Endothelial cell of umbilical vein (primary cell): Measurements from ENCODE around the gene SLC46A1.

ENCODE experiments used
- EZH2 ChIP-seq: IDR thresholded peaks from 2 replicates; pipeline ENCODE4 v1.6.1; 2012; ENCODE audit warnings: borderline replicate concordance, low read depth, mild to moderate bottlenecking, moderate library complexity, low read length, inconsistent platforms; ENCODE audit not compliant: severe bottlenecking
- FOS ChIP-seq: IDR thresholded peaks from 2 replicates; pipeline ENCODE4 v1.6.1; 2011; ENCODE audit warnings: mild to moderate bottlenecking, low read length, moderate library complexity, borderline replicate concordance; ENCODE audit not compliant: insufficient read depth
- JUN ChIP-seq: IDR thresholded peaks from 2 replicates; pipeline ENCODE4 v1.6.1; 2011; ENCODE audit warnings: borderline replicate concordance, low read depth; ENCODE audit not compliant: insufficient read length, insufficient read depth
- POLR2A ChIP-seq: IDR thresholded peaks from 2 replicates; pipeline ENCODE4 v1.6.1; 2012; ENCODE audit warnings: low read depth, mild to moderate bottlenecking, control low read depth, low read length
- POLR2AphosphoS5 ChIP-seq: IDR thresholded peaks from 2 replicates; pipeline ENCODE4 v1.6.1; 2012; ENCODE audit warnings: low read depth, mild to moderate bottlenecking, control low read depth, low read length, moderate library complexity; ENCODE audit not compliant: insufficient read depth
- TF ChIP-seq, protein P1 (sequence below), 2 donors: IDR thresholded peaks; 1 replicate in 1 of 2; 2 replicates in 1 of 2; pipeline ENCODE4 v1.5.1; 2011; ENCODE audit warnings: low read length in 2 of 2, mild to moderate bottlenecking in 2 of 2, moderate library complexity in 2 of 2, control low read depth in 1 of 2, inconsistent platforms in 1 of 2, low read depth in 1 of 2; ENCODE audit not compliant: insufficient read depth in 1 of 2; ENCODE audit errors: extremely low read depth in 1 of 2
- TF ChIP-seq, protein P2 (sequence below): IDR thresholded peaks from 2 replicates; pipeline ENCODE4 v1.6.1; 2011; ENCODE audit not compliant: insufficient read depth, insufficient read length

DNA sequence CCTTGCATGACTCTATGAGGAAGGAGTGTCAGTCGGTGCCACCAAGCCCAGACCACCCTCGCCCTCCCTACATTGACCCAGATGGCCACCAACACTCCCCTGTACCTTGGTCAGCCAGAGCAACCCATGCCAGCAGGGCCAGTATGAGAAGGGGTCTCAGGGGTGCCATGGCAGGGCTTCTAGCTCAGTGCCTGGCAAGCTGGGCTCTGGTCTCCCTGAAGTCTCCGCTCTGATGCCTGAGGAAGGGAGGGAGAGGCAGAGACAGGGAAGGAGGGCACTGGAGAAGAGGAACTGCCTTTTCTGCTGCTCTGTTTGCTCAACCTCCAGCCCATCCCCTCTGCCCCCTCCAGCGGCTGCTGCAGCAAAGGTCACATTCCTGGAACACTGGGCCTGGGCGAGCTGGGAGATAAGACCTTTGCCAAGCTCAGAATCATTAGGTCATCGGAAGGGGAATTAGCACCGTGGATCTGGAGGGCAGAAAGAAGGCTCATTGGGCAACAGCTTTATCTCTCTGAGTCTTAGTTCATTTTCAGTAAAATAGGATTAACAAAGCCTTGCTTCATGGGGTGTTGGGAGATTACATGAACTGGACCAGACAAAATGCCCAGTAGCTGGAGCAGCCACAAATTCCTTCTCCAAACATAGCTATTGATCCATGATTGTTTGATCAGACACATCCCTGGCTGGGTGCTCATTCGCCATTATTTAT, 35.8 kb downstream of the SLC46A1 start, which contains the start of gene VTN:
- TF ChIP-seq, protein P1, sequence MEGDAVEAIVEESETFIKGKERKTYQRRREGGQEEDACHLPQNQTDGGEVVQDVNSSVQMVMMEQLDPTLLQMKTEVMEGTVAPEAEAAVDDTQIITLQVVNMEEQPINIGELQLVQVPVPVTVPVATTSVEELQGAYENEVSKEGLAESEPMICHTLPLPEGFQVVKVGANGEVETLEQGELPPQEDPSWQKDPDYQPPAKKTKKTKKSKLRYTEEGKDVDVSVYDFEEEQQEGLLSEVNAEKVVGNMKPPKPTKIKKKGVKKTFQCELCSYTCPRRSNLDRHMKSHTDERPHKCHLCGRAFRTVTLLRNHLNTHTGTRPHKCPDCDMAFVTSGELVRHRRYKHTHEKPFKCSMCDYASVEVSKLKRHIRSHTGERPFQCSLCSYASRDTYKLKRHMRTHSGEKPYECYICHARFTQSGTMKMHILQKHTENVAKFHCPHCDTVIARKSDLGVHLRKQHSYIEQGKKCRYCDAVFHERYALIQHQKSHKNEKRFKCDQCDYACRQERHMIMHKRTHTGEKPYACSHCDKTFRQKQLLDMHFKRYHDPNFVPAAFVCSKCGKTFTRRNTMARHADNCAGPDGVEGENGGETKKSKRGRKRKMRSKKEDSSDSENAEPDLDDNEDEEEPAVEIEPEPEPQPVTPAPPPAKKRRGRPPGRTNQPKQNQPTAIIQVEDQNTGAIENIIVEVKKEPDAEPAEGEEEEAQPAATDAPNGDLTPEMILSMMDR (IDR thresholded peaks at IDR 0.05; ENCODE audit: extremely low read depth in 1 of 2, insufficient read depth in 1 of 2, low read depth in 1 of 2, low read length in 2 of 2), result no peak
- TF ChIP-seq POLR2A (no peak), EZH2 (no peak), POLR2AphosphoS5 (peak; percentile 40), FOS (no peak), JUN (no peak)
- TF ChIP-seq, protein P2, sequence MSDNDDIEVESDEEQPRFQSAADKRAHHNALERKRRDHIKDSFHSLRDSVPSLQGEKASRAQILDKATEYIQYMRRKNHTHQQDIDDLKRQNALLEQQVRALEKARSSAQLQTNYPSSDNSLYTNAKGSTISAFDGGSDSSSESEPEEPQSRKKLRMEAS, result no peak
